ENCODE results near the gene GGT6. TPM values are rescaled to one million over a fixed set of nuclear protein-coding genes. Genes with fewer than 3 reads are reported as not detected.

The GGT6 gene
- polyA plus RNA-seq, 1 experiment, result not detected

DNA sequence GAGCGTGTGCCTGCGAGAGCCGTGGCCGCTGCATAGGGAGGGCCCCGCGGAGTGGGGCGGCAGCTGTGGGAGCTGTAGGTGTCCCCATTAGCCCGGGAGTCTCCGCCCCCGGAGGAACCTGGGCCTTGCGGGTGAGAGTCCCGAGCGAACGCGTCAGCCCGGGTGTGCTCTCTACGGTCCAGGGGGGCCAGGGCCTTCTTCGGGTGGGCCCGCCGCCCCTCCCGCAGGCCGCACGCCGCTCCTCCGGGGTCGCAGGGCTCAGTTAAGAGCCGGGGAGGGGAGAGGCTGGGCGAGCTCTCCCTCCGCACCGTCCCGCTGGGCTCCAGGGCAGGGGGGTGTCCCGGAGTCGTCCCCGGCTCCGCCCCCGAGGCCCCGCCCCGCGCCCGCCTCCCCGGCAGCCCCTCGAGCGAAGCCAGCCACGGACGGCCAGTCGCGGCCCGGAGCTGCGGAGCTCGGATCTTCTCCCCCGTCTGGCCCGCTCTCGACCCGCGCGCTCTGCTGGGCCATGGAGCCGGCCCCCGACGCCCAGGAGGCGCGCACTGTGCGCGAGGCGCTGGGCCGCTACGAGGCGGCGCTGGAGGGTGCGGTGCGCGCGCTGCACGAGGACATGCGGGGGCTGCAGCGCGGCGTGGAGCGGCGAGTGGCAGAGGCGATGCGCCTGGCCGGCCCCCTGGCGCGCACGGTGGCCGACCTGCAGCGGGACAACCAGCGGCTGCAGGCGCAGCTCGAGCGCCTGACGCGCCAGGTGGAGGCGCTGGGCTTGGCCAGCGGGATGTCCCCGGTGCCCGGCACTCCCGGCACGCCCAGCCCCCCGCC is 23.9 kb upstream of the GGT6 start, which contains the start of gene SMTNL2:
SMTNL2 (plus strand) TSS at position 429 of the 816 bp plus-strand sequence; CDS start at position 506, 77 bp downstream.
- DNase-seq (ENCODE audit: low read depth), result no peak
- H3K27me3 ChIP-seq (ENCODE audit: control insufficient read depth, insufficient read depth, low read length), result peaks cover 47% of the 10 kb centered on the region
- POLR2A ChIA-PET, result no interaction called here
- no peaks in the 10 kb centered on the region for H3K36me3 ChIP-seq (ENCODE audit: control insufficient read depth, insufficient read depth, low read length)
- H3K4me3 ChIP-seq (ENCODE audit: low read depth, low read length), result no peak within 1 kb of the TSS
- CTCF ChIA-PET, result interaction anchor here (0.8 kb wide), 1 partner anchor 18 kb away, joined by 4 read pairs; no protein-coding TSS in a partner anchor
- TF ChIP-seq, protein P1, sequence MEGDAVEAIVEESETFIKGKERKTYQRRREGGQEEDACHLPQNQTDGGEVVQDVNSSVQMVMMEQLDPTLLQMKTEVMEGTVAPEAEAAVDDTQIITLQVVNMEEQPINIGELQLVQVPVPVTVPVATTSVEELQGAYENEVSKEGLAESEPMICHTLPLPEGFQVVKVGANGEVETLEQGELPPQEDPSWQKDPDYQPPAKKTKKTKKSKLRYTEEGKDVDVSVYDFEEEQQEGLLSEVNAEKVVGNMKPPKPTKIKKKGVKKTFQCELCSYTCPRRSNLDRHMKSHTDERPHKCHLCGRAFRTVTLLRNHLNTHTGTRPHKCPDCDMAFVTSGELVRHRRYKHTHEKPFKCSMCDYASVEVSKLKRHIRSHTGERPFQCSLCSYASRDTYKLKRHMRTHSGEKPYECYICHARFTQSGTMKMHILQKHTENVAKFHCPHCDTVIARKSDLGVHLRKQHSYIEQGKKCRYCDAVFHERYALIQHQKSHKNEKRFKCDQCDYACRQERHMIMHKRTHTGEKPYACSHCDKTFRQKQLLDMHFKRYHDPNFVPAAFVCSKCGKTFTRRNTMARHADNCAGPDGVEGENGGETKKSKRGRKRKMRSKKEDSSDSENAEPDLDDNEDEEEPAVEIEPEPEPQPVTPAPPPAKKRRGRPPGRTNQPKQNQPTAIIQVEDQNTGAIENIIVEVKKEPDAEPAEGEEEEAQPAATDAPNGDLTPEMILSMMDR (IDR thresholded peaks at IDR 0.05; ENCODE audit: insufficient read depth, low read depth, low read length), result no peak

GRCh38 chr17:4583782-4584100 is 23.4 kb upstream of the GGT6 start:
- ChIA-PET CTCF (interaction anchor here (0.8 to 1.0 kb wide), 2 partner anchors 17 to 18 kb away, joined by 3 to 4 read pairs; no protein-coding TSS in a partner anchor), POLR2A (no interaction called here)
- TF ChIP-seq, protein P1 (IDR thresholded peaks at IDR 0.05; ENCODE audit: insufficient read depth, low read depth, low read length), result peak; percentile 34
- Histone ChIP-seq H3K27me3 (ENCODE audit: control insufficient read depth, insufficient read depth, low read length) (peaks cover 45% of the 10 kb centered on the region), H3K4me3 (ENCODE audit: low read depth, low read length) (no peak overlapping the region), H3K36me3 (ENCODE audit: control insufficient read depth, insufficient read depth, low read length) (no peaks in the 10 kb centered on the region)
- DNase-seq (ENCODE audit: low read depth), result no peak

DNA sequence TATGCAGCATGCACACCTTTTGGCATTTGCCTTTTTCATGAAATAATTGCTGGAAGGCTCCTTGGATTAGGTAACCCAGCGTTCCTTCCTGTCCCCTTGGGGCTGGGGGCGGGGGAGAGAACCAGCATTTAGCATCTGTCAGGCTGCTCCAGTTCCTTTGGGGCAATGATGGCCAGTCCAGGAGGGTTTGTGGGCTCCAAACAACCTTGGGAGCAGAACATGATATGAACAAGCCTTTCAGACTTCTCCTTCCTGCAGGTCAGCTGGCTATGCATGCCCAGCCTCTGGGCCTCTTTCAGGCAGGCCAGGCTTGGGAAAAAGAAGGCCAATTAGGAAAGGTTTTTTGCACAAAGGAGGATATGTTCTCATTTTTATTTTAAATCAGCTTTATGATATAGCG is 22.8 kb upstream of the GGT6 start:
- H3K4me3 ChIP-seq (ENCODE audit: low read depth, low read length), result no peak overlapping the region
- no peak for DNase-seq (ENCODE audit: low read depth)
- H3K36me3 ChIP-seq (ENCODE audit: control insufficient read depth, insufficient read depth, low read length), result no peaks in the 10 kb centered on the region
- CTCF ChIA-PET, result interaction anchor here (1.0 kb wide), 1 partner anchor 18 kb away, joined by 3 read pairs; no protein-coding TSS in a partner anchor
- POLR2A ChIA-PET, result no interaction called here
- peaks cover 45% of the 10 kb centered on the region for H3K27me3 ChIP-seq (ENCODE audit: control insufficient read depth, insufficient read depth, low read length)
- TF ChIP-seq, protein P1 (IDR thresholded peaks at IDR 0.05; ENCODE audit: insufficient read depth, low read depth, low read length), result no peak

DNA sequence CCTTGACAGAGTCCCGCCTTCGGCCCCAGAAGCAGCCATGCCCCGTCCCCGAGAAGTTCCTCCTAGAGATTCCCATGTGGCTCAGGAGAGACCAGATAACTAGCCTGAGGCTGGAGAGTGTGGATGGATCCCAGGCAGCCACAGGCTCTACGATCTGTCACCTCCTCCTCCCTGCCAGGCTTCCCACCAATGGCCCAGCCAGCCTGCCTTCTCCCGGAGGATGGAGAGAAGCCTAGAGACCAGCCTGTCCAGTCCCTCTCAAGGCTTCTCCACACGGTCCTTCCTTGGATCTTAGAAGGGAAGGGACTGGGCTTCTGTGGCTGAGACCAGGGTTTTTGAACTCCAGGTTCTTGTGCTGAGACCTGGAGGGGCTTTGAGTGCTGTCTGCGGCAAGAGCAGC is 22.3 kb upstream of the GGT6 start:
- no peak overlapping the region for H3K4me3 ChIP-seq (ENCODE audit: low read depth, low read length)
- no peaks in the 10 kb centered on the region for H3K36me3 ChIP-seq (ENCODE audit: control insufficient read depth, insufficient read depth, low read length)
- H3K27me3 ChIP-seq (ENCODE audit: control insufficient read depth, insufficient read depth, low read length), result peaks cover 42% of the 10 kb centered on the region
- TF ChIP-seq, protein P1 (IDR thresholded peaks at IDR 0.05; ENCODE audit: insufficient read depth, low read depth, low read length), result no peak
- POLR2A ChIA-PET, result no interaction called here
- no peak for DNase-seq (ENCODE audit: low read depth)
- CTCF ChIA-PET, result no interaction called here

- DNase-seq (ENCODE audit: low read depth), result no peak
- ChIA-PET CTCF (interaction anchor here (0.7 to 1.0 kb wide), 2 partner anchors 15 to 43 kb away, joined by 3 to 4 read pairs; no protein-coding TSS in a partner anchor), POLR2A (no interaction called here)
- Histone ChIP-seq H3K4me3 (ENCODE audit: low read depth, low read length) (no peak overlapping the region), H3K27me3 (ENCODE audit: control insufficient read depth, insufficient read depth, low read length) (peaks cover 44% of the 10 kb centered on the region), H3K36me3 (ENCODE audit: control insufficient read depth, insufficient read depth, low read length) (no peaks in the 10 kb centered on the region)
- TF ChIP-seq, protein P1 (IDR thresholded peaks at IDR 0.05; ENCODE audit: insufficient read depth, low read depth, low read length), result no peak
Observed at GRCh38 chr17:4582101-4582501, 21.7 kb upstream of the GGT6 start.
